Measurements from ENCODE around the gene CADPS2. TPM values are rescaled to one million over a fixed set of nuclear protein-coding genes. Genes with fewer than 3 reads are reported as not detected.

CADPS2 gene
- total RNA-seq, 1 experiment from 2014 or later = 16.4 TPM

- Mint-ChIP-seq H3K27me3 (ENCODE audit: unreplicated experiment) (no peaks in the 10 kb centered on the region), H3K36me3 (ENCODE audit: insufficient read depth, unreplicated experiment) (no peaks in the 10 kb centered on the region), H3K9me3 (ENCODE audit: low read depth, unreplicated experiment) (no peaks in the 10 kb centered on the region), H3K4me1 (ENCODE audit: low read depth, unreplicated experiment) (no peaks in the 10 kb centered on the region), H3K4me3 (ENCODE audit: low read depth, unreplicated experiment) (no peak overlapping the region), H3K27ac (ENCODE audit: unreplicated experiment) (no peak overlapping the region)
- no peak for DNase-seq
- CTCF ChIA-PET = no interaction called here
- intact Hi-C loops (cut with micrococcal nuclease; ENCODE audit: unreplicated experiment) = no loop called here
- no peak for TF ChIP-seq CTCF (IDR thresholded peaks at IDR 0.05; ENCODE audit: unreplicated experiment)
- no TSS peak for BruUV-seq (replicated peaks)
Measured at GRCh38 chr7:122767339-122767738, 118.9 kb downstream of the CADPS2 start.

- DNase-seq = no peak
- H3K9me3 Mint-ChIP-seq (ENCODE audit: low read depth, unreplicated experiment) = no peaks in the 10 kb centered on the region
- TF ChIP-seq CTCF (IDR thresholded peaks at IDR 0.05; ENCODE audit: unreplicated experiment) = no peak
- no TSS peak for BruUV-seq (replicated peaks)
- no peaks in the 10 kb centered on the region for H3K4me1 Mint-ChIP-seq (ENCODE audit: low read depth, unreplicated experiment)
- H3K36me3 Mint-ChIP-seq (ENCODE audit: insufficient read depth, unreplicated experiment) = no peaks in the 10 kb centered on the region
- no peak overlapping the region for H3K4me3 Mint-ChIP-seq (ENCODE audit: low read depth, unreplicated experiment)
- no peak overlapping the region for H3K27ac Mint-ChIP-seq (ENCODE audit: unreplicated experiment)
- intact Hi-C loops (cut with micrococcal nuclease; ENCODE audit: unreplicated experiment) = no loop called here
- H3K27me3 Mint-ChIP-seq (ENCODE audit: unreplicated experiment) = no peaks in the 10 kb centered on the region
- CTCF ChIA-PET = no interaction called here
Measured at GRCh38 chr7:122766593-122766992, 119.7 kb downstream of the CADPS2 start.

GRCh38 chr7:122764902-122765301 lies 121.4 kb downstream of the CADPS2 start:
- no peaks in the 10 kb centered on the region for H3K9me3 Mint-ChIP-seq (ENCODE audit: low read depth, unreplicated experiment)
- H3K4me3 Mint-ChIP-seq (ENCODE audit: low read depth, unreplicated experiment) = no peak overlapping the region
- intact Hi-C loops (cut with micrococcal nuclease; ENCODE audit: unreplicated experiment) = no loop called here
- H3K27me3 Mint-ChIP-seq (ENCODE audit: unreplicated experiment) = no peaks in the 10 kb centered on the region
- no TSS peak for BruUV-seq (replicated peaks)
- CTCF ChIA-PET = no interaction called here
- no peak for DNase-seq
- no peak for TF ChIP-seq CTCF (IDR thresholded peaks at IDR 0.05; ENCODE audit: unreplicated experiment)
- H3K27ac Mint-ChIP-seq (ENCODE audit: unreplicated experiment) = no peak overlapping the region
- no peaks in the 10 kb centered on the region for H3K4me1 Mint-ChIP-seq (ENCODE audit: low read depth, unreplicated experiment)
- H3K36me3 Mint-ChIP-seq (ENCODE audit: insufficient read depth, unreplicated experiment) = no peaks in the 10 kb centered on the region

- Mint-ChIP-seq H3K9me3 (ENCODE audit: low read depth, unreplicated experiment) (no peaks in the 10 kb centered on the region), H3K4me1 (ENCODE audit: low read depth, unreplicated experiment) (no peaks in the 10 kb centered on the region), H3K27ac (ENCODE audit: unreplicated experiment) (no peak overlapping the region), H3K27me3 (ENCODE audit: unreplicated experiment) (no peaks in the 10 kb centered on the region), H3K4me3 (ENCODE audit: low read depth, unreplicated experiment) (no peak overlapping the region), H3K36me3 (ENCODE audit: insufficient read depth, unreplicated experiment) (no peaks in the 10 kb centered on the region)
- no TSS peak for BruUV-seq (replicated peaks)
- no peak for DNase-seq
- intact Hi-C loops (cut with micrococcal nuclease; ENCODE audit: unreplicated experiment) = no loop called here
- CTCF ChIA-PET = no interaction called here
- TF ChIP-seq CTCF (IDR thresholded peaks at IDR 0.05; ENCODE audit: unreplicated experiment) = no peak
Measured at GRCh38 chr7:122764020-122764419, 122.2 kb downstream of the CADPS2 start.

Measured in Calu3 (cell line).